Stimulated activated CD8-positive, alpha-beta memory T cell treated with anti-CD3 and anti-CD28 coated beads, Interleukin-4, amount 100 ng/mL, for 48 hours (primary cell): ENCODE results near the gene DZANK1.
"Not testable (repeated sequence)": the region's sequence is repeated elsewhere in the genome, so short reads cannot be mapped to it uniquely, and the experiment has no call there.

Source experiments
- DNase-seq: peaks from one replicate; pipeline ENCODE4 v3.0.0-alpha.2; 2020

The DZANK1 gene

DNA sequence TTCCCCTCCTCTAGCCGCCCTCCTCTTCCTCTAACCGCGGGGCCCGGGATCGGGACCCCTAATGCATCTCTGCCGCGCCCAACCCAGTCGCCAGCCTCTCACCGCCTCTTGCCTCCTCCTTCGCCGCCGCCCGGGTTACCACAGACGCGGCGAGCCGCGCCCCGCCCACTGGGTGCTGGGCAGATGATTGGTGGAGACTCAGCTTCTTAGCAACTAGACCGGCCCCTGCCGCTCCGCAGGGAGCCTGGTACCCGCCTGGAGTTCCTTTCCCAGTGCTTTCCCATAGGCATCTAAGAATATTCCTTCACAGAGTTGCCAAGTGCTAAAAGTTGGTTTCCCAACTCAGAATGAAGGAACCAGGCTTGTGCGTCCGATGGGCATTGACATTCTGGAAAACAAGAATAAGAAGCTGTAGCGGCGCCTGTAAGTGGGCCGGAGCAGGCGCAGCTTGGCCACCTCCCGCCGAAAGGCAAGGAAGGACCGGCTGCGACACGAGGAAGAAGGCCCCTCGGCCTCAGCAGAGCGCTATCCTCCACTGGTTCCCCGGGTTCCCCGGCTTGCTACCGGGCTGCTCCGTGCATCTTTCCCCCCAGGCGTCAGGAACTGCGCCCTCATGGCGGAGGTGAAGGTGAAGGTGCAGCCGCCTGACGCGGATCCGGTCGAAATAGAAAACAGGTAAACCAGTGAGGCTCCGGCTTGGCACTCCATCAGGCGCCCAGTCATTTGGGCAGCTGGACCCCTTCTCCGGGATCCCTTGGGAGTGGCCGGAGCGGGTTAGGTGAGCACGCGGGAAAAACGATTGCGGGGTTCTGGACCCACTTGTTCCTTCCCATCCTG lies at the start of gene DZANK1, which contains the start of gene POLR3F:
DZANK1 (minus strand) TSS at position 137 of the 837 bp plus-strand sequence. CDS start 1,672 bp downstream, outside the sequence.
POLR3F (plus strand) TSS at position 497 of the 837 bp plus-strand sequence; CDS start at position 614, 117 bp downstream.
- DNase-seq, result peak; percentile 96

DNA sequence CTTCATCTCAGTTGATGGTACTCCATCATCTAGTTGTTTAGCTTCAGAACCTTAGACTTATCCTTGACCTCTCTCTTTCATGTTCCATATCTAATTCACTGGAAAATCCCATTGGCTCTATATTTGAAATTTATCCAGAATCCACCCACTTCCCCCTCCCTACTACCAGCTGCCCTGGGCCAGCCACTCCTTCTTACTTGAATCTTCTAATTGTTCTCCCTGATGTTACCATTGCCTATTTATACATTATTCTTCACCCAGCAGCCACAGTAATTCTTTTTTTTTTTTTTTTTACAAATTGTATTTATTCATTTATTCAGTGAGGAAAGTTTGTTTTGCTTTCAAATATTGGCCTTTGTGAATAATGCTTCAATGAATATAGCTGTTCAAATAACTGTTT lies 49.1 kb upstream of the DZANK1 start:
- DNase-seq, result no peak

- no peak for DNase-seq
Observed at GRCh38 chr20:18514127-18514526, 47.3 kb upstream of the DZANK1 start.

- no peak for DNase-seq
Observed at GRCh38 chr20:18513208-18513607, 46.4 kb upstream of the DZANK1 start.

- DNase-seq, result no peak
Observed at GRCh38 chr20:18511571-18511970, 44.7 kb upstream of the DZANK1 start.

DNA sequence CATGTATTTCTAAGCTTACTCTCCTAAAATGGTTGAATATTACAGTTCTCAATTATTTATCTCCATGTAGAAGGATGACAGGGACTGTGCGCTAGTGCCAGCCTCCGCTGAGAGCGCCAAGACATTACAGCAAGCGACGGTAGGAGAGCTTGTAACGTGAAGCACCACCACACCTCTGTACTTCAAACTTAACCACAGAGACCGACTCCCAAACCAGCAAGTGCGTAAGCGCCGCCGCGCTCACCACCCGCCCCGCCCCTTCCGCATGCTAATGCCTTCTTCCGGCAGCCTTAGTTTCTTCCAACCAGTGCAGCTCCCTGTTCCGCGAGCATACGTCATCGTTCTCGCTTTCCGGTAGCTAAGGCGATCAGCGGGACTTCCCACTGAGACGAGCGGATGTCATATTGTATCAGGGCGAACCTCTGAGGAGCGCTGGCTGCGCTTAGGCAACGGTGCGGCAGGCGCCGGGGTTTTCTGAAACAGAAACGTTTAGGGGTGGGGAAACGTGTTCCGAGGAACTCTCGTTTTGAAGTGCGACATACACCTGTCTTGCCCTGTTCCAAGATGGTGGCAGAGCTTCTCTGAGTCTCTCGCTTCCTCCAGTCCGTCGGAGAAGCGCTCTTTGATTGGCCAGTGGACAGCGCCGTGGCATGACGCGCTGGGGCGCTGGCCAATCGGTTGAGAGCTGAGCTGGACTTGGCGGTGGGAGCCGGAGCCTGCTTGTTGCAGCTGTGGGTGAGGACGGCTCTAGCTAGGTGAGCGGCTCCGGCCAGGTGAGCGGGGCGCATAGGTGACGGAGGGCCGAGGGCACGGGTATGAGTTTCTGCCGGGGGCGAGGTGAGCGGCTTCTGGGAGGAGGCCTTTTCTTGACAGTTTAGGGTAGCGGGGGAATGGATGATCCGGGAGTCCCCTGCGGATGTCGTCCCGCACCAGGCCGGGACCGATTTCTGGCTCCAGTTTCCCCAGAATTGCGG lies 40.7 kb upstream of the DZANK1 start, which contains the start of gene SEC23B:
SEC23B (plus strand) TSS at position 723 of the 974 bp plus-strand sequence. CDS start 2,896 bp downstream, outside the sequence.
- DNase-seq, result peak; percentile 99

DNA sequence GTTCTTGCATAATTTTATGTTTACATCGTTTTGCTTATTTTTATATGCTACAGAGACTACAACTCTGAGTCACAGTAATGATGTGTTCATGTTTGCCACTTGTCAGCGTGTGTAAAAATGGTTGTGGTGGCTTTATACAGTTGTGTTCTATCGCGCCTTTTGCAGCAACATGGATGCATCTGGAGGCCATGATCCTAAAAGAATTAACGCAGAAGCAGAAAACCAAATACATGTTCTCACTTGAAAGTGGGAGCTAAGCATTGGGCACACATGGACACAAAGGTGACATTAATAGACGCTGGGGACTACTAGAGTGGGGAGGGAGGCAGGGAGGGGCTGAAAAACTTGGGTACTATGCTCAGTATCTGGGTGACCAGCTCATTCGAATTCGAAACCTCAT lies 39.9 kb upstream of the DZANK1 start:
- peak; percentile 34 for DNase-seq

GRCh38 chr20:18504479-18505060 lies 37.7 kb upstream of the DZANK1 start:
- no peak for DNase-seq

- not testable (repeated sequence) for DNase-seq
Observed at GRCh38 chr20:18501672-18502071, 34.8 kb upstream of the DZANK1 start.

DNA sequence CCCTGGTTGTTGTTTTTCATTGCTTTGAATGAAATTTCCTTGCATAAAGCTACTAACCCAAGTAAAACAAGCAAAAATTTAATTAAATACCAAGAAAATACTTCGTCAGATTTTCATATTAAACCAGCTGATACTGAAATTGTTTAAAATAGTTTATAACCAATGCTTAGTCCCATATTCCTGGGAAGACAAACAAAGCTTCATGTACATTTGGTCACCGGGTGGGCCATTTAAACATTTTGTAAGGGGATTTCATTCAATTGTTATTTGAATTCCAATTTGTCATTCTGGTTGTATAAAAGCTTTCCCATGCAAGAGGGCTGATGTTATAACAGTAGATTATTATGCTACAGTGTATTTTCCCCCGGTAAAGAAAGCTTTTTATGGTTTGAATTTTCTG lies 30.8 kb upstream of the DZANK1 start:
- no peak for DNase-seq

DNA sequence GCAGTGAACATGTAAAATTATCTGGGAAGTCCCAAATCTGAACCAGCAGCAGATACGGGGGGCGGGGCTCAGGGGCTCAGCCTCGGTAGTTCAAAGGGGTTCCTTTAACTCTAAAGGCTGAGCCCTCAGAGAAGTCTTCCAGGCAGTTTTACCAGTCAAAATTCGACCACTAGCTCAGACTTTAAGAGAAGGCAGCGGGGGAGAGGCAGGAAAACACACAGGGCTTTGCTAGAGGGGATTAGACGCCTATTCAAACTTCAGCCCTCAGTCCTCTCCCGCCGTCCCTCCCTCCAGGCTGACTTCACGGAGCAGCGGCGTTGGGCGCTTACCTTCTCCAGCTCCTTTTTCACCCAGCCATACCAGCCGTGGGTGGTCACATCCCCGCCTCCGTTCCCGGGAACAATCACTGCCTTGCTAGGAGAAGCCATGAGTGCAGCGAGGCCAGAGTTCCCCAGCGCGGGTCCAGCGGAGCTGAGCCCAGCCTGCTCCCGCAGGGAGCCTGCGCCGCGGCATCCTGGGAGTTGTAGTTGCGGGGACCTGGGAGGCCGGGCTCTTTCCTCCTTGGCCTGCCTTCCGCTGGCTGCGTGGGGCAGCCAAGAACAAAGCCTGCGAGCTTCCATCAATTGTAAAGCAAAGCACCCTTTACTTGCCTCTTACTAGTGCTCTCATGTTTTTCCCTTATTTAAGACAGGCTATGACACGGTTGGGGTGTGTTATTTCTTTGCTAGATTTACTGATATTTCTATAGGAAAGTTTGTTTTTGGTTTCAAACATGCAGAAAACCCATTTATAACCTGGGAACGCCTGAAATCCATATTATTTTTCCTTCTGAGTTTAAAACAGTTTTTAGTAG lies 30.1 kb upstream of the DZANK1 start, which contains the start of gene RBBP9:
RBBP9 (minus strand) TSS at position 486 of the 853 bp plus-strand sequence; CDS start at position 428, 58 bp downstream.
- peak; percentile 87 for DNase-seq

GRCh38 chr20:18496042-18496441 lies 29.2 kb upstream of the DZANK1 start:
- no peak for DNase-seq

GRCh38 chr20:18488301-18488700 lies 21.5 kb upstream of the DZANK1 start:
- no peak for DNase-seq

DNA sequence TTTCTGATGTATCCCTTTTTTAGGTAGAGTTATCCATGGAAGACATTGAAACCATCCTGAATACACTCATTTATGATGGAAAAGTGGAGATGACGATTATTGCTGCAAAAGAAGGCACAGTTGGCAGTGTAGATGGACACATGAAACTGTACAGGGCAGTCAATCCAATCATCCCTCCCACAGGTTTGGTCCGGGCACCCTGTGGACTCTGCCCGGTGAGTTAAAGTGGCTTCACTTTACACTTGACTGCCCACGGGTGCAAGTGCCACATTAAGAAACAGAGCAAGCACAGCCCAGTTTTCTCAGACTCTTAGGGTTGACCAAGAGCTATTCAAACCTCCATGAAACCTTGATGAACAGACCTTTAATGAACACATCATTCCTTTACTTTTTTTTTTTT lies 14.8 kb upstream of the DZANK1 start:
- no peak for DNase-seq

GRCh38 chr20:18477821-18478220 lies 11.0 kb upstream of the DZANK1 start:
- no peak for DNase-seq

DNA sequence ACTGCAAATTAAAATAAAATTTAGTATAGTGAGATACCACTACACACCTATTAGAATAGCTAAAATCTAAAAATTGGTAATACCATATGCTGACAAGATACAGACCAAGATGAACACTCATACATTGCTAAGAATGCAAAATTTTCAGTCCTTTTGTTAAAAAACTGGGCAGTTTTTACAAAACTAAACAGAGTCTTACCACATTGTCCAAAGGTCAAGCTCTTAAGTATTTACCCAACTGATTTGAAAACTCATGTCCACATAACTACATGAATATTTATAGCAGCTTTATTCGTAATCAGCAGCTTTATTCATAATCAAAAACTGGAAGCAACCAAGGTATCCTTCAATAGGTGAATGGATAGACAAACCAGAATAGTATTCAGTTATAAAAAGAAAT lies 10.4 kb upstream of the DZANK1 start:
- no peak for DNase-seq

DNA sequence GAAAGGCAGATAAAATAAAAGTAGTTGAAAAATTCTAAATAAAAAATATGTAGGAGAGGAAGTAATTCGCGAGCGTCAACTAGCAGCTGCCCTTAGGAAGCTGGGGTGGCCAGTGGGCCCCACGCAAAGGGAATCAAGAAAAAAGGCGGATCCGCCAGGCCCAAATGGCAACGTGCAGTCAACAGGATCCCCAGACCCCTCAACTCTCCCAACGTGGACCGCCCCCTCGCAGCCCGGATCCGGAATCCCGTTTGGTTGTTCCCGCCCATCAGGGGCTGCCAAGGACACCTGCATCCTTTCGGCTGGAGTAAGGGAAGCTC lies 296 bp downstream of the DZANK1 start:
- DNase-seq, result no peak

GRCh38 chr20:18465536-18466200 lies 1.2 kb downstream of the DZANK1 start:
- no peak for DNase-seq

DNA sequence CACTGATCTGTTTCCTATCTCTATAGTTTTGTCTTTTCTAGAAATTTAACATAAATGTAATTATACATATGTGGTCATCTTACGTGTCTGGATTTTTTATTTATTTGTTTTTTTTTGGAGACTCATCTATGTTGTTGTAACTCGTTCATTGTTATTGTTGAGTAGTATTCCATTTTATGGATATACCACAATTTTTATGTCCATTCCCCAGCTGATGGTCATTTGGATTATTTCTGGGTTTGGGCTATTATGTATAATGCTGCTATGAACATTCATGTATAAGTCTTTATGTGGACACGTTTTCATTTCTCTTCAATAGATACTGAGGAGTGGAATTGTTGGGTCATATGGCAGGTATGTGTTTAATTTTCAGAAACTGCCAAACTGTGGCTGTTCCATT lies 10.2 kb downstream of the DZANK1 start:
- no peak for DNase-seq

DNA sequence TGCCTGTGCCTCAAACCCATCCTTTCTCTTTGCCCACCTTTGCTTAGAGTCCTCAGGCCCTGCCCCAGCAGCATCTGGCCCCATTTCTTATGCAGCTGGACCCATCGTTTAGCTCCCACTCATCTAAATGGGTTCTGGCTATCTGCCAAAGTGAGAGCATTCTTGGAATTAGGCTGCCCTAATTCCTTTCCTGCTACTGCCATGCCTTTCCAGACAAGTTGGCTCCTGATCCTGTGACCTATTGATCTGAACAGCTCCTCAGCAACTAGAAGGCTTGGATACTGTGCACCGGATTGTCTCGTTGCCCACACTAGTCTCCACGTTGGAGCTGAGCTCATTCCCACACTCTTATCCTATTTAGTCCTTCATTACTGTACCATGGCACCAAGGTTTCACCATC lies 22.9 kb downstream of the DZANK1 start:
- DNase-seq, result no peak

DNA sequence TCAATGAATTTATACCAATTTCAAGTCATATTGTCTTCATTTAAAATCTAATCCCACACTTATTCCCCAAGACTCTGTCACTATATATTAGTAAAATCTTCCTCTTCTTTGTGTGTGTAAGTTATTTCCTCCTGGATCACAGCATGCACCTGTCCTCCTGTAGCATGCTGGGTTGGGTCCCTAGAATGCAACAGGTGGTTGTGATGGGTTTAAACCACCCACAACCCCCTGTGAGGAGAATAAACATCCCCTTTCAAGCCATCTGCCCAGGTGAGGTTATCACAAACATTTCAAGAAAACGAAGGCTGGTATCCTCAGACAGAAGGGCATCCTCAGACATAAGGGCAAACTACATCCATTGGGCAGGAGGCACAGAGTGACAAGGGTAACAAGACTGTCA lies 26.4 kb downstream of the DZANK1 start:
- no peak for DNase-seq
